SK-N-SH treated with all-trans-retinoic acid at 6 μM for 48 hours (cell line): ENCODE measurements around the gene CKM.

Experiments used
- ATAC-seq: fragments of 200-7000 bp; cut with Tn5 transposase; 3 replicates; pipeline ENCODE4 v1.9.1; 2020; ENCODE audit warnings: mild to moderate bottlenecking, moderate library complexity
- ARNTL ChIP-seq: fragments of 450-650 bp; formaldehyde crosslinking; IDR thresholded peaks from 2 replicates; pipeline ENCODE4 v1.5.0; 2020; ENCODE audit warnings: low read depth, mild to moderate bottlenecking, moderate library complexity, borderline replicate concordance
- CSDC2 ChIP-seq: fragments of 250-450 bp; sonication (Bioruptor Pico); IDR thresholded peaks from 2 replicates; pipeline ENCODE4 v1.5.0; 2020; ENCODE audit warnings: mild to moderate bottlenecking, moderate library complexity
- CSRNP3 ChIP-seq: fragments of 250-450 bp; sonication (Bioruptor Pico); IDR thresholded peaks from 2 replicates; pipeline ENCODE4 v1.5.1; 2021; ENCODE audit warnings: mild to moderate bottlenecking, moderate library complexity
- ESRRG ChIP-seq: fragments of 250-450 bp; sonication (Bioruptor Pico); IDR thresholded peaks from 2 replicates; pipeline ENCODE4 v1.6.1; 2021; ENCODE audit warnings: mild to moderate bottlenecking
- GLIS3 ChIP-seq: fragments of 250-450 bp; sonication (Bioruptor Pico); IDR thresholded peaks from 2 replicates; pipeline ENCODE4 v1.5.0; 2020; ENCODE audit warnings: mild to moderate bottlenecking, moderate library complexity
- ISL1 ChIP-seq: fragments of 250-450 bp; sonication (Bioruptor Pico); IDR thresholded peaks from 2 replicates; pipeline ENCODE4 v2.1.2; 2022; ENCODE audit warnings: mild to moderate bottlenecking, moderate library complexity
- OSR1 ChIP-seq: fragments of 250-450 bp; sonication (Bioruptor Pico); IDR thresholded peaks from 2 replicates; pipeline ENCODE4 v1.8.0; 2022; ENCODE audit warnings: moderate library complexity, mild to moderate bottlenecking, inconsistent platforms
- PATZ1 ChIP-seq: fragments of 250-450 bp; sonication (Bioruptor Pico); IDR thresholded peaks from 2 replicates; pipeline ENCODE4 v1.8.0; 2020; ENCODE audit warnings: mild to moderate bottlenecking, moderate library complexity, borderline replicate concordance
- POU6F1 ChIP-seq: fragments of 250-450 bp; sonication (Bioruptor Pico); IDR thresholded peaks from 2 replicates; pipeline ENCODE4 v1.8.0; 2021; ENCODE audit warnings: low read depth, mild to moderate bottlenecking, moderate library complexity, borderline replicate concordance
- PPARA ChIP-seq: fragments of 250-450 bp; sonication (Bioruptor Pico); IDR thresholded peaks from 2 replicates; pipeline ENCODE4 v1.5.0; 2020; ENCODE audit warnings: mild to moderate bottlenecking, borderline replicate concordance
- RARB ChIP-seq: fragments of 250-450 bp; sonication (Bioruptor Pico); IDR thresholded peaks from 2 replicates; pipeline ENCODE4 v1.8.0; 2021; ENCODE audit warnings: mild to moderate bottlenecking, moderate library complexity
- SNAI2 ChIP-seq: fragments of 250-450 bp; sonication (Bioruptor Pico); IDR thresholded peaks from 2 replicates; pipeline ENCODE4 v1.5.0; 2020; ENCODE audit warnings: mild to moderate bottlenecking, moderate library complexity
- TCF4 ChIP-seq: fragments of 250-450 bp; sonication (Bioruptor Pico); IDR thresholded peaks from 2 replicates; pipeline ENCODE4 v1.8.0; 2021; ENCODE audit warnings: mild to moderate bottlenecking, moderate library complexity, borderline replicate concordance
- TOX ChIP-seq: fragments of 250-450 bp; sonication (Bioruptor Pico); IDR thresholded peaks from 2 replicates; pipeline ENCODE4 v1.8.0; 2021; ENCODE audit warnings: mild to moderate bottlenecking, moderate library complexity, borderline replicate concordance
- TSHZ2 ChIP-seq: fragments of 250-450 bp; sonication (Bioruptor Pico); IDR thresholded peaks from 2 replicates; pipeline ENCODE4 v1.5.0; 2020; ENCODE audit warnings: mild to moderate bottlenecking, moderate library complexity
- ZC3H10 ChIP-seq: fragments of 250-450 bp; sonication (Bioruptor Pico); IDR thresholded peaks from 2 replicates; pipeline ENCODE4 v1.5.1; 2021; ENCODE audit warnings: mild to moderate bottlenecking, moderate library complexity
- ZFP3 ChIP-seq: fragments of 250-450 bp; sonication (Bioruptor Pico); IDR thresholded peaks from 2 replicates; pipeline ENCODE4 v1.5.0; 2020; ENCODE audit warnings: mild to moderate bottlenecking, moderate library complexity
- ZFP30 ChIP-seq: fragments of 450-650 bp; formaldehyde crosslinking; IDR thresholded peaks from 2 replicates; pipeline ENCODE4 v1.5.0; 2022; ENCODE audit warnings: mild to moderate bottlenecking, moderate library complexity
- ZNF565 ChIP-seq: fragments of 450-650 bp; formaldehyde crosslinking; conservative IDR thresholded peaks from 2 replicates; pipeline ENCODE4 v1.5.0; 2020; ENCODE audit warnings: low read depth, mild to moderate bottlenecking, moderate library complexity
- ZNF70 ChIP-seq: fragments of 450-650 bp; formaldehyde crosslinking; IDR thresholded peaks from 2 replicates; pipeline ENCODE4 v1.5.0; 2020; ENCODE audit warnings: mild to moderate bottlenecking, moderate library complexity
- ZNF8 ChIP-seq: fragments of 450-650 bp; formaldehyde crosslinking; IDR thresholded peaks from 2 replicates; pipeline ENCODE4 v1.5.0; 2020; ENCODE audit warnings: mild to moderate bottlenecking, moderate library complexity
- TF ChIP-seq, protein P1 (sequence below): fragments of 250-450 bp; sonication (Bioruptor Pico); IDR thresholded peaks from 2 replicates; pipeline ENCODE4 v1.5.1; 2020; ENCODE audit warnings: low read depth, mild to moderate bottlenecking, moderate library complexity

CKM gene

GRCh38 chr19:45273521-45273855 lies 49.2 kb downstream of the CKM start:
- TF ChIP-seq SNAI2 (CRISPR knock-in tag) (no peak), PPARA (CRISPR knock-in tag) (no peak), ZNF565 (CRISPR knock-in tag) (no peak), ZNF8 (CRISPR knock-in tag) (no peak), TSHZ2 (CRISPR knock-in tag) (no peak), ISL1 (CRISPR knock-in tag) (no peak), ZC3H10 (CRISPR knock-in tag) (no peak), ZNF70 (no peak), ZFP3 (CRISPR knock-in tag) (no peak), OSR1 (CRISPR knock-in tag) (no peak), ESRRG (CRISPR knock-in tag) (no peak), CSDC2 (CRISPR knock-in tag) (no peak), TOX (no peak), CSRNP3 (CRISPR knock-in tag) (no peak), RARB (CRISPR knock-in tag) (no peak), ARNTL (CRISPR knock-in tag) (no peak), POU6F1 (CRISPR knock-in tag) (no peak), PATZ1 (CRISPR knock-in tag) (no peak), GLIS3 (CRISPR knock-in tag) (no peak)
- TF ChIP-seq, protein P1, sequence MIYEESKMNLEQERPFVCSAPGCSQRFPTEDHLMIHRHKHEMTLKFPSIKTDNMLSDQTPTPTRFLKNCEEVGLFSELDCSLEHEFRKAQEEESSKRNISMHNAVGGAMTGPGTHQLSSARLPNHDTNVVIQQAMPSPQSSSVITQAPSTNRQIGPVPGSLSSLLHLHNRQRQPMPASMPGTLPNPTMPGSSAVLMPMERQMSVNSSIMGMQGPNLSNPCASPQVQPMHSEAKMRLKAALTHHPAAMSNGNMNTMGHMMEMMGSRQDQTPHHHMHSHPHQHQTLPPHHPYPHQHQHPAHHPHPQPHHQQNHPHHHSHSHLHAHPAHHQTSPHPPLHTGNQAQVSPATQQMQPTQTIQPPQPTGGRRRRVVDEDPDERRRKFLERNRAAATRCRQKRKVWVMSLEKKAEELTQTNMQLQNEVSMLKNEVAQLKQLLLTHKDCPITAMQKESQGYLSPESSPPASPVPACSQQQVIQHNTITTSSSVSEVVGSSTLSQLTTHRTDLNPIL, result no peak
- ATAC-seq, result no peak

- TF ChIP-seq PPARA (CRISPR knock-in tag) (no peak), TCF4 (CRISPR knock-in tag) (no peak), TSHZ2 (CRISPR knock-in tag) (no peak), RARB (CRISPR knock-in tag) (no peak), ZNF70 (no peak), CSDC2 (CRISPR knock-in tag) (no peak), ZC3H10 (CRISPR knock-in tag) (no peak), ZFP3 (CRISPR knock-in tag) (no peak), OSR1 (CRISPR knock-in tag) (no peak), GLIS3 (CRISPR knock-in tag) (no peak), ZNF8 (CRISPR knock-in tag) (no peak), POU6F1 (CRISPR knock-in tag) (no peak), ESRRG (CRISPR knock-in tag) (no peak), ZFP30 (CRISPR knock-in tag) (no peak), ISL1 (CRISPR knock-in tag) (no peak), ARNTL (CRISPR knock-in tag) (no peak)
- TF ChIP-seq, protein P1, result no peak
Measured at GRCh38 chr19:45271735-45272108, 51.0 kb downstream of the CKM start.

More at GRCh38 chr19:45271735-45272108, 51.0 kb downstream of the CKM start:
- ATAC-seq, result no peak
